B cell (primary cell): ENCODE measurements around the gene ARPIN. TPM values are rescaled to one million over a fixed set of nuclear protein-coding genes. Genes with fewer than 3 reads are reported as not detected.

Experiments used
- ATAC-seq: fragments of 200-7000 bp; cut with Tn5 transposase; one replicate; pipeline ENCODE4 v1.10.0; 2021; ENCODE audit warnings: low read depth, mild to moderate bottlenecking, moderate number of reproducible peaks, moderate library complexity
- CTCF ChIA-PET: fragments of 350-600 bp; sonication (Branson Sonifier 250); formaldehyde crosslinking; loops from one replicate; lab custom pipeline; 2021; ENCODE audit warnings: antibody characterized with exemption, inconsistent platforms; lab: Charles Lee
- POLR2A ChIA-PET: fragments of 350-600 bp; sonication (Branson Sonifier 250); formaldehyde crosslinking; loops from one replicate; lab custom pipeline; 2021; ENCODE audit warnings: antibody characterized with exemption; lab: Charles Lee
- DNase-seq: peaks from one replicate; pipeline ENCODE4 v3.0.0; 2013
- H2AFZ ChIP-seq: 2 replicates; pipeline ENCODE4 v1.6.1; 2012; ENCODE audit warnings: mild to moderate bottlenecking, low read depth, low read length; ENCODE audit not compliant: insufficient read depth, poor library complexity, severe bottlenecking
- H3K27ac ChIP-seq, 2 donors: 1 replicate in 1 of 2; 2 replicates in 1 of 2; pipeline ENCODE4 v1.5.1; 2012 to 2013; ENCODE audit warnings: low read length in 2 of 2, mild to moderate bottlenecking in 2 of 2, moderate library complexity in 1 of 2
- H3K27me3 ChIP-seq, 4 experiments: fragments of 200-600 bp in 1 of 4; sonication (generic) in 1 of 4; replicated peaks in 1 of 4; 1 replicate in 2 of 4; 2 replicates in 2 of 4; pipeline versions ENCODE4 v1.6.1 to v1.7.0; 2013 to 2016; ENCODE audit warnings: low read length in 3 of 4, mild to moderate bottlenecking in 2 of 4, mixed read lengths in 1 of 4, moderate library complexity in 1 of 4; ENCODE audit not compliant: insufficient read depth in 4 of 4, control insufficient read depth in 3 of 4; ENCODE audit errors: control extremely low read depth in 1 of 4
- H3K36me3 ChIP-seq, 2 experiments: replicated peaks in 1 of 2; 1 replicate in 1 of 2; 2 replicates in 1 of 2; pipeline versions ENCODE4 v1.6.1 to v1.7.1; 2013; ENCODE audit warnings: low read length in 1 of 2; ENCODE audit not compliant: insufficient read depth in 2 of 2, control insufficient read depth in 1 of 2; ENCODE audit errors: control extremely low read depth in 1 of 2, extremely low read depth in 1 of 2
- H3K4me1 ChIP-seq, 2 donors: fragments of 200-600 bp in 1 of 2; sonication (generic) in 1 of 2; 1 replicate in 1 of 2; 2 replicates in 1 of 2; pipeline versions ENCODE4 v1.5.1 to v1.6.1; 2013 to 2017; ENCODE audit warnings: low read length in 2 of 2; ENCODE audit not compliant: control insufficient read depth in 2 of 2, insufficient read depth in 2 of 2
- H3K4me2 ChIP-seq: replicated peaks from 2 replicates; pipeline ENCODE3; 2012; ENCODE audit warnings: mild to moderate bottlenecking, low read depth, low read length; ENCODE audit not compliant: poor library complexity, severe bottlenecking
- H3K4me3 ChIP-seq, 5 experiments: fragments of 200-600 bp in 1 of 5; sonication (generic) in 1 of 5; 1 replicate in 3 of 5; 2 replicates in 2 of 5; pipeline versions ENCODE4 v1.5.1 to v1.7.0; 2011 to 2016; ENCODE audit warnings: low read length in 4 of 5, mild to moderate bottlenecking in 4 of 5, low read depth in 2 of 5, control low read depth in 1 of 5, moderate library complexity in 1 of 5; ENCODE audit not compliant: insufficient read depth in 1 of 5; ENCODE audit errors: control extremely low read depth in 1 of 5, extremely low read depth in 1 of 5
- H3K79me2 ChIP-seq: fragments of 200-600 bp; sonication (generic); one replicate; pipeline ENCODE4 v1.6.0; 2016; ENCODE audit warnings: low read length; ENCODE audit not compliant: control insufficient read depth, insufficient read depth
- H3K9ac ChIP-seq: fragments of 200-600 bp; sonication (generic); 2 replicates; pipeline ENCODE4 v1.6.1; 2017; ENCODE audit warnings: mild to moderate bottlenecking, low read length, moderate library complexity
- H3K9me3 ChIP-seq, 3 donors: one replicate each; pipeline versions ENCODE4 v1.6.1 to v1.7.1; 2013; ENCODE audit warnings: low read length in 2 of 3; ENCODE audit not compliant: control insufficient read depth in 2 of 3, insufficient read depth in 1 of 3; ENCODE audit errors: control extremely low read depth in 1 of 3
- H4K20me1 ChIP-seq: 2 replicates; pipeline ENCODE4 v1.6.0; 2012; ENCODE audit warnings: mild to moderate bottlenecking, low read length; ENCODE audit not compliant: insufficient read depth, control insufficient read depth, poor library complexity, severe bottlenecking
- H3K27ac Mint-ChIP-seq: one replicate; pipeline ENCODE4 v1.8.0; 2021; ENCODE audit warnings: mixed read lengths
- H3K27me3 Mint-ChIP-seq: one replicate; pipeline ENCODE4 v1.8.0; 2021; ENCODE audit warnings: mixed read lengths
- H3K4me1 Mint-ChIP-seq: one replicate; pipeline ENCODE4 v1.8.0; 2021; ENCODE audit warnings: mixed read lengths
- H3K4me3 Mint-ChIP-seq: one replicate; pipeline ENCODE4 v1.8.0; 2021; ENCODE audit warnings: mixed read lengths
- H3K9me3 Mint-ChIP-seq: one replicate; pipeline ENCODE4 v1.8.0; 2022; ENCODE audit warnings: mixed read lengths; ENCODE audit not compliant: insufficient read depth
- CTCF ChIP-seq: fragments of 200-600 bp; IDR thresholded peaks from one replicate; pipeline ENCODE4 v1.8.0; 2022; ENCODE audit warnings: antibody characterized with exemption, mild to moderate bottlenecking
- EZH2 ChIP-seq: IDR thresholded peaks from 2 replicates; pipeline ENCODE4 v1.6.1; 2012; ENCODE audit warnings: borderline replicate concordance, low read depth, mild to moderate bottlenecking, moderate library complexity, low read length; ENCODE audit not compliant: insufficient read depth, poor library complexity, severe bottlenecking
- WGBS: methylation state at CpG from one replicate; pipeline ENCODE4 v1.1.5; 2013; ENCODE audit warnings: missing lambda C conversion rate; ENCODE audit not compliant: insufficient coverage; 5-methylcytosine and 5-hydroxymethylcytosine counted together
- intact Hi-C: fragments of 100-400 bp; cut with micrococcal nuclease; formaldehyde crosslinking; loops from one replicate; pipeline ENCODE4 v1.10.0; 2022
- polyA plus RNA-seq: library from polyadenylated mRNA; depleted of rRNA; stranded (reverse); fragments of >200 nt; gene quantifications from 2 replicates; pipeline ENCODE4 v1.2.3, GENCODE V29; 2012
- total RNA-seq, 2 donors: library from RNA; stranded (reverse); fragments of 120-200 nt in 1 of 2; gene quantifications; 1 replicate in 1 of 2; 2 replicates in 1 of 2; pipeline versions ENCODE4 v1.2.3 to v1.2.4, GENCODE V29; 2013 to 2022

ARPIN gene
- total and polyA plus RNA-seq, 2 donors (not counting 1 experiment from before 2014, with no cell fraction given) = 0.10 TPM

GRCh38 chr15:89876396-89877082, 36.2 kb downstream of the ARPIN start:
- peaks cover 5% of the 10 kb centered on the region for H3K4me1 Mint-ChIP-seq
- no peaks in the 10 kb centered on the region for H3K9me3 ChIP-seq
- H3K27me3 ChIP-seq = no peaks in the 10 kb centered on the region
- no peak overlapping the region for H3K4me3 Mint-ChIP-seq
- no peaks in the 10 kb centered on the region for H4K20me1 ChIP-seq
- ChIA-PET POLR2A (no interaction called here), CTCF (interaction anchor here (0.6 to 6.8 kb wide), 11 partner anchors 10 to 365 kb away, joined by 3 to 159 read pairs (median 6); partner anchors contain the start of gene AP3S2)
- H3K27me3 Mint-ChIP-seq = no peaks in the 10 kb centered on the region
- H3K27ac ChIP-seq = no peak overlapping the region
- no peak for DNase-seq
- H3K79me2 ChIP-seq = no peaks in the 10 kb centered on the region
- H3K27ac Mint-ChIP-seq = no peak overlapping the region
- H3K9me3 Mint-ChIP-seq = no peaks in the 10 kb centered on the region
- no CpG with 5 or more reads among the region's 4 CpGs for WGBS
- H3K4me1 ChIP-seq = peaks cover 0 to 4% of the 10 kb centered on the region in 2 donors
- ATAC-seq = no peak
- intact Hi-C loops = no loop called here
- no peak overlapping the region for H3K4me3 ChIP-seq
- H3K4me2 ChIP-seq = no peak overlapping the region
- TF ChIP-seq CTCF (no peak), EZH2 (no peak)
- no peak overlapping the region for H3K9ac ChIP-seq
- H3K36me3 ChIP-seq = peaks cover 12 to 13% of the 10 kb centered on the region in 2 experiments
- no peak overlapping the region for H2AFZ ChIP-seq

GRCh38 chr15:89875741-89876140, 37.0 kb downstream of the ARPIN start:
- no peaks in the 10 kb centered on the region for H3K27me3 Mint-ChIP-seq
- DNase-seq (no peak), ATAC-seq (no peak)
- Histone ChIP-seq H3K4me3 (no peak overlapping the region), H3K79me2 (no peaks in the 10 kb centered on the region), H3K27ac (no peak overlapping the region), H3K27me3 (no peaks in the 10 kb centered on the region), H3K36me3 (peaks cover 10 to 16% of the 10 kb centered on the region in 2 experiments), H3K4me1 (peaks cover 0 to 4% of the 10 kb centered on the region in 2 donors), H3K9me3 (no peaks in the 10 kb centered on the region), H4K20me1 (no peaks in the 10 kb centered on the region), H2AFZ (no peak overlapping the region), H3K9ac (no peak overlapping the region), H3K4me2 (no peak overlapping the region)
- intact Hi-C loops = loop anchor here (1.0 kb wide), 3 partner anchors 19 to 135 kb away; no protein-coding TSS in a partner anchor
- H3K4me3 Mint-ChIP-seq = no peak overlapping the region
- POLR2A ChIA-PET = no interaction called here
- TF ChIP-seq EZH2 (no peak), CTCF (no peak)
- no peaks in the 10 kb centered on the region for H3K9me3 Mint-ChIP-seq
- WGBS = 96% methylated on average over 3 of the region's 6 CpGs
- H3K4me1 Mint-ChIP-seq = peaks cover 5% of the 10 kb centered on the region
- CTCF ChIA-PET = interaction anchor here (0.6 to 6.8 kb wide), 16 partner anchors 12 to 366 kb away, joined by 3 to 159 read pairs (median 10); partner anchors contain the start of gene AP3S2
- H3K27ac Mint-ChIP-seq = no peak overlapping the region
